PFSK-1 (cell line): ENCODE measurements around the gene TEX14.

Source experiments
- FOXP2 ChIP-seq: optimal IDR thresholded peaks from 2 replicates; pipeline ENCODE3; 2011; ENCODE audit warnings: borderline replicate concordance, control low read depth, inconsistent platforms; ENCODE audit not compliant: insufficient read depth; ENCODE audit errors: extremely low read length, extremely low read depth
- POLR2AphosphoS5 ChIP-seq: IDR thresholded peaks from 2 replicates; pipeline ENCODE4 v1.6.1; 2012; ENCODE audit warnings: low read depth, mild to moderate bottlenecking, control low read depth, low read length, moderate library complexity
- REST ChIP-seq, 2 experiments: IDR thresholded peaks; 2 replicates each; pipeline versions ENCODE4 v1.6.1 to v1.8.0; 2011 to 2012; ENCODE audit warnings: low read depth in 2 of 2, low read length in 2 of 2, control low read depth in 1 of 2, inconsistent platforms in 1 of 2, mild to moderate bottlenecking in 1 of 2, moderate library complexity in 1 of 2; ENCODE audit not compliant: insufficient read depth in 1 of 2
- SIN3A ChIP-seq: IDR thresholded peaks from 2 replicates; pipeline ENCODE4 v1.6.1; 2012; ENCODE audit warnings: mild to moderate bottlenecking, low read length, moderate library complexity, borderline replicate concordance; ENCODE audit not compliant: insufficient read depth
- TAF1 ChIP-seq: IDR thresholded peaks from 2 replicates; pipeline ENCODE4 v1.6.1; 2012; ENCODE audit warnings: low read length, control low read depth, borderline replicate concordance; ENCODE audit not compliant: insufficient read depth

GRCh38 chr17:58516644-58517377 is 175.0 kb downstream of the TEX14 start:
- TF ChIP-seq POLR2AphosphoS5 = no peak
- no peak for TF ChIP-seq REST (IDR thresholded peaks at IDR 0.05; ENCODE audit: insufficient read depth in 1 of 2, low read depth in 2 of 2, low read length in 2 of 2)
- no peak for TF ChIP-seq TAF1
- no peak for TF ChIP-seq FOXP2
- TF ChIP-seq SIN3A = no peak
